Endothelial cell of umbilical vein (primary cell): ENCODE measurements around the gene GYPC. TPM values are rescaled to one million over a fixed set of nuclear protein-coding genes. Genes with fewer than 3 reads are reported as not detected.
"Not testable (repeated sequence)": the region's sequence is repeated elsewhere in the genome, so short reads cannot be mapped to it uniquely, and the experiment has no call there.

Source experiments
- BruUV-seq: library from RNA; stranded (reverse); fragments of 400-500 nt; replicated peaks from 2 replicates; lab custom pipeline; 2021; lab: Mats Ljungman, UMichigan
- CTCF ChIA-PET: fragments of 300-600, 350-600 bp; sonication (Branson Sonifier 250); formaldehyde crosslinking; loops from one replicate; lab custom pipeline; 2021; ENCODE audit warnings: antibody characterized with exemption, inconsistent platforms; lab: Charles Lee
- POLR2A ChIA-PET: fragments of 300-600, 350-600 bp; sonication (Branson Sonifier 250); formaldehyde crosslinking; loops from one replicate; lab custom pipeline; 2021; ENCODE audit warnings: antibody characterized with exemption, inconsistent platforms; lab: Charles Lee
- DNase-seq: peaks from one replicate; pipeline ENCODE4 v3.0.0-alpha.2; 2011; ENCODE audit warnings: low read depth, low spot score
- FAIRE-seq: peaks from 2 replicates; lab custom pipeline; 2011; peaks lifted over from hg19 to GRCh38; lab: Jason Lieb, UNC
- H2AFZ ChIP-seq: 2 replicates; pipeline ENCODE4 v1.6.0; 2012; ENCODE audit warnings: low read depth, low read length, control low read depth, inconsistent platforms
- H3K27ac ChIP-seq: 2 replicates; pipeline ENCODE4 v1.5.1; 2011; ENCODE audit warnings: low read depth, mild to moderate bottlenecking, control low read depth, low read length, moderate library complexity; ENCODE audit not compliant: insufficient read depth
- H3K27me3 ChIP-seq, 2 experiments: 2 replicates each; pipeline versions ENCODE4 v1.6.0 to v1.6.1; 2011; ENCODE audit warnings: low read length in 2 of 2, mixed read lengths in 1 of 2; ENCODE audit not compliant: control insufficient read depth in 2 of 2, insufficient read depth in 2 of 2
- H3K36me3 ChIP-seq, 2 experiments: 2 replicates in 1 of 2; 3 replicates in 1 of 2; pipeline ENCODE4 v1.5.1; 2011; ENCODE audit warnings: low read length in 2 of 2, mild to moderate bottlenecking in 1 of 2, moderate library complexity in 1 of 2; ENCODE audit not compliant: control insufficient read depth in 2 of 2, insufficient read depth in 2 of 2; ENCODE audit errors: extremely low read depth in 1 of 2
- H3K4me1 ChIP-seq: 3 replicates; pipeline ENCODE4 v1.5.1; 2011; ENCODE audit warnings: mild to moderate bottlenecking, low read length; ENCODE audit not compliant: control insufficient read depth, insufficient read depth; ENCODE audit errors: extremely low read depth
- H3K4me2 ChIP-seq: 2 replicates; pipeline ENCODE4 v1.6.1; 2011; ENCODE audit warnings: low read length, control low read depth, mixed read lengths; ENCODE audit not compliant: insufficient read depth
- H3K4me3 ChIP-seq, 3 experiments: fragments of 200-600 bp in 1 of 3; sonication (generic), shearing (Covaris generic) in 1 of 3; replicated peaks in 1 of 3; 2 replicates each; pipeline ENCODE4 v1.5.1; 2011 to 2016; ENCODE audit warnings: control low read depth in 3 of 3, low read length in 3 of 3, mild to moderate bottlenecking in 2 of 3, inconsistent platforms in 1 of 3, low read depth in 1 of 3, moderate library complexity in 1 of 3; ENCODE audit not compliant: insufficient read depth in 1 of 3
- H3K79me2 ChIP-seq: 2 replicates; pipeline ENCODE4 v1.6.0; 2012; ENCODE audit warnings: low read length, inconsistent platforms; ENCODE audit not compliant: control insufficient read depth, insufficient read depth
- H3K9ac ChIP-seq: replicated peaks from 2 replicates; pipeline ENCODE3; 2011; ENCODE audit warnings: low read length, control low read depth; ENCODE audit not compliant: insufficient read depth; ENCODE audit errors: extremely low read depth
- H3K9me1 ChIP-seq: replicated peaks from 3 replicates; pipeline ENCODE4 v1.6.0; 2011; ENCODE audit warnings: mild to moderate bottlenecking, low read length; ENCODE audit not compliant: control insufficient read depth, insufficient read depth; ENCODE audit errors: extremely low read depth
- H3K9me3 ChIP-seq: replicated peaks from 2 replicates; pipeline ENCODE4 v1.5.1; 2012; ENCODE audit warnings: low read length, inconsistent platforms; ENCODE audit not compliant: control insufficient read depth, insufficient read depth
- H4K20me1 ChIP-seq: replicated peaks from 2 replicates; pipeline ENCODE3; 2011; ENCODE audit warnings: mild to moderate bottlenecking, low read length; ENCODE audit not compliant: control insufficient read depth, insufficient read depth; ENCODE audit errors: extremely low read depth
- dilution Hi-C: fragments of 300-500 bp; cut with MboI; formaldehyde crosslinking; loops from one replicate; pipeline ENCODE4 v1.15.0; 2019; ENCODE audit warnings: low sequenced_read_pairs; ENCODE audit not compliant: extremely low pct_ligation_motif_present
- intact Hi-C: fragments of 100-400 bp; cut with micrococcal nuclease; formaldehyde crosslinking; loops from one replicate; pipeline ENCODE4 v1.10.0; 2022
- polyA plus RNA-seq, 4 experiments: library from polyadenylated mRNA; depleted of rRNA in 3 of 4; stranded (reverse) in 3 of 4; unstranded in 1 of 4; fragments of >200 nt; gene quantifications; 2 replicates each; pipeline versions ENCODE4 v1.2.1 to v1.2.3, GENCODE V29; 2011 to 2012; ENCODE audit warnings: missing spikeins in 1 of 4
- total RNA-seq: library from RNA; stranded (reverse); gene quantifications from 2 replicates; pipeline ENCODE4 v1.2.3, GENCODE V29; 2021

Gene GYPC
- total and polyA plus RNA-seq, 2 donors (not counting 3 experiments of a cell fraction or from before 2014, with no cell fraction given): 3.5 to 13.3 TPM

GRCh38 chr2:126688594-126688993 is 32.6 kb downstream of the GYPC start:
- H3K4me2 ChIP-seq, intact Hi-C loops, H3K4me3 ChIP-seq, H3K9ac ChIP-seq, H3K27ac ChIP-seq, H3K79me2 ChIP-seq, H3K9me1 ChIP-seq, H3K27me3 ChIP-seq, FAIRE-seq, BruUV-seq, dilution Hi-C loops, H3K36me3 ChIP-seq, POLR2A ChIA-PET, CTCF ChIA-PET, H3K9me3 ChIP-seq, H3K4me1 ChIP-seq, H2AFZ ChIP-seq, H4K20me1 ChIP-seq, DNase-seq: not testable (repeated sequence)

GRCh38 chr2:126692241-126692640 is 36.3 kb downstream of the GYPC start:
- intact Hi-C loops, H3K9ac ChIP-seq, H3K9me1 ChIP-seq, H3K4me1 ChIP-seq, H3K4me3 ChIP-seq, POLR2A ChIA-PET, H3K36me3 ChIP-seq, FAIRE-seq, DNase-seq, dilution Hi-C loops, H2AFZ ChIP-seq, CTCF ChIA-PET, H3K9me3 ChIP-seq, H3K27ac ChIP-seq, H4K20me1 ChIP-seq, H3K4me2 ChIP-seq, H3K79me2 ChIP-seq, BruUV-seq, H3K27me3 ChIP-seq: not testable (repeated sequence)

- H3K27ac ChIP-seq, H3K27me3 ChIP-seq, POLR2A ChIA-PET, H3K9ac ChIP-seq, H3K4me2 ChIP-seq, dilution Hi-C loops, H3K4me3 ChIP-seq, H3K9me1 ChIP-seq, CTCF ChIA-PET, H4K20me1 ChIP-seq, H3K36me3 ChIP-seq, H3K4me1 ChIP-seq, FAIRE-seq, H3K9me3 ChIP-seq, DNase-seq, intact Hi-C loops, H3K79me2 ChIP-seq, H2AFZ ChIP-seq, BruUV-seq: not testable (repeated sequence)
Measured at GRCh38 chr2:126692934-126693592, 37.1 kb downstream of the GYPC start.
